HepG2 (cell line): Measurements from ENCODE around the gene ACOXL. TPM values are rescaled to one million over a fixed set of nuclear protein-coding genes. Genes with fewer than 3 reads are reported as not detected.
A peak's percentile ranks its signal among the peaks of the same experiment; 100 is the strongest.

Experiments used
- BHLHE40 ChIP-seq: IDR thresholded peaks from 2 replicates; pipeline ENCODE4 v1.6.1; 2011; ENCODE audit warnings: low read length, improper control_type of control experiment
- CCAR2 ChIP-seq: fragments of 200-400 bp; formaldehyde crosslinking; optimal IDR thresholded peaks from 2 replicates; pipeline ENCODE3; 2018; ENCODE audit warnings: low read depth, mild to moderate bottlenecking, low read length, moderate library complexity
- KDM3A ChIP-seq: IDR thresholded peaks from 2 replicates; pipeline ENCODE4 v1.6.1; 2018; ENCODE audit warnings: low read depth, missing compliant biosample characterization
- KDM5A ChIP-seq: fragments of 200-600 bp; sonication (generic); IDR thresholded peaks from 2 replicates; pipeline ENCODE4 v1.7.0; 2018; ENCODE audit warnings: antibody characterized with exemption, mild to moderate bottlenecking, low read length, borderline replicate concordance
- MAZ ChIP-seq, 2 experiments: sonication (generic) in 1 of 2; formaldehyde crosslinking in 1 of 2; IDR thresholded peaks; 2 replicates each; pipeline versions ENCODE4 v1.5.0 to v1.6.1; 2012 to 2020; ENCODE audit warnings: low read depth in 2 of 2, mild to moderate bottlenecking in 2 of 2, borderline replicate concordance in 1 of 2, improper control_type of control experiment in 1 of 2, low read length in 1 of 2, missing genetic modification reagents in 1 of 2, moderate library complexity in 1 of 2
- MTF1 ChIP-seq: sonication (generic); formaldehyde crosslinking; IDR thresholded peaks from 2 replicates; pipeline ENCODE4 v1.5.0; 2020; ENCODE audit warnings: missing genetic modification reagents
- PHB2 ChIP-seq: fragments of 450-650 bp; IDR thresholded peaks from 2 replicates; pipeline ENCODE4 v1.6.1; 2018; ENCODE audit not compliant: partially characterized antibody
- RBM39 ChIP-seq: fragments of 200-400 bp; formaldehyde crosslinking; IDR thresholded peaks from one replicate; pipeline ENCODE4 v1.6.1; 2018; ENCODE audit warnings: antibody characterized with exemption, mild to moderate bottlenecking, low read depth, low read length; ENCODE audit not compliant: poor library complexity, severe bottlenecking
- SKI ChIP-seq: fragments of 450-650 bp; IDR thresholded peaks from one replicate; pipeline ENCODE4 v1.6.1; 2018; ENCODE audit warnings: mild to moderate bottlenecking; ENCODE audit not compliant: partially characterized antibody
- ZKSCAN8 ChIP-seq: IDR thresholded peaks from 2 replicates; pipeline ENCODE4 v1.6.1; 2016; ENCODE audit warnings: borderline replicate concordance, missing genetic modification reagents, missing compliant biosample characterization
- ZNF337 ChIP-seq: sonication (generic); formaldehyde crosslinking; IDR thresholded peaks from 2 replicates; pipeline ENCODE4 v1.5.1; 2020; ENCODE audit warnings: missing genetic modification reagents, low read depth, mild to moderate bottlenecking, borderline replicate concordance
- ZNF484 ChIP-seq: sonication (generic); formaldehyde crosslinking; IDR thresholded peaks from 2 replicates; pipeline ENCODE4 v1.5.1; 2020; ENCODE audit warnings: mild to moderate bottlenecking, low read depth, missing genetic modification reagents, borderline replicate concordance
- polyA plus RNA-seq, 8 experiments: library from polyadenylated mRNA; depleted of rRNA in 3 of 8; stranded (reverse) in 7 of 8; unstranded in 1 of 8; fragments of >200 nt; fragmentation: Illumina TruSeq in 4 of 8; extraction: Trizol in 4 of 8; gene quantifications; 2 replicates each; pipeline versions ENCODE4 v1.2.1 to v1.2.3, GENCODE V29; 2011 to 2016; ENCODE audit warnings: low read depth in 4 of 8, missing spikeins in 1 of 8, mixed read lengths in 1 of 8; ENCODE audit not compliant: insufficient read depth in 1 of 8
- total RNA-seq, 5 experiments: library from RNA; depleted of rRNA; stranded (reverse); fragments of >200 nt; fragmentation: Illumina TruSeq; extraction: Trizol; gene quantifications; 2 replicates each; pipeline ENCODE4 v1.2.3, GENCODE V29; 2016; ENCODE audit warnings: low read depth in 1 of 5
- TF ChIP-seq, protein P1 (sequence below): sonication (generic); formaldehyde crosslinking; IDR thresholded peaks from 2 replicates; pipeline ENCODE4 v1.4.0; 2020; ENCODE audit warnings: mild to moderate bottlenecking, missing genetic modification reagents
- TF ChIP-seq, protein P2 (sequence below): sonication (generic); formaldehyde crosslinking; IDR thresholded peaks from 2 replicates; pipeline ENCODE4 v1.4.0; 2020; ENCODE audit warnings: missing genetic modification reagents
- TF ChIP-seq, protein P3 (sequence below): sonication (generic); formaldehyde crosslinking; IDR thresholded peaks from 2 replicates; pipeline ENCODE4 v1.4.0; 2020; ENCODE audit warnings: mild to moderate bottlenecking, missing genetic modification reagents
- TF ChIP-seq, protein P4 (sequence below): sonication (generic); formaldehyde crosslinking; IDR thresholded peaks from 2 replicates; pipeline ENCODE4 v1.9.0; 2021; ENCODE audit warnings: missing genetic modification reagents, mild to moderate bottlenecking, borderline replicate concordance

Gene ACOXL
- total and polyA plus RNA-seq, 2 of the 13 experiments (the other 11 are each of a cell fraction or from before 2014, with no cell fraction given) = not detected

DNA sequence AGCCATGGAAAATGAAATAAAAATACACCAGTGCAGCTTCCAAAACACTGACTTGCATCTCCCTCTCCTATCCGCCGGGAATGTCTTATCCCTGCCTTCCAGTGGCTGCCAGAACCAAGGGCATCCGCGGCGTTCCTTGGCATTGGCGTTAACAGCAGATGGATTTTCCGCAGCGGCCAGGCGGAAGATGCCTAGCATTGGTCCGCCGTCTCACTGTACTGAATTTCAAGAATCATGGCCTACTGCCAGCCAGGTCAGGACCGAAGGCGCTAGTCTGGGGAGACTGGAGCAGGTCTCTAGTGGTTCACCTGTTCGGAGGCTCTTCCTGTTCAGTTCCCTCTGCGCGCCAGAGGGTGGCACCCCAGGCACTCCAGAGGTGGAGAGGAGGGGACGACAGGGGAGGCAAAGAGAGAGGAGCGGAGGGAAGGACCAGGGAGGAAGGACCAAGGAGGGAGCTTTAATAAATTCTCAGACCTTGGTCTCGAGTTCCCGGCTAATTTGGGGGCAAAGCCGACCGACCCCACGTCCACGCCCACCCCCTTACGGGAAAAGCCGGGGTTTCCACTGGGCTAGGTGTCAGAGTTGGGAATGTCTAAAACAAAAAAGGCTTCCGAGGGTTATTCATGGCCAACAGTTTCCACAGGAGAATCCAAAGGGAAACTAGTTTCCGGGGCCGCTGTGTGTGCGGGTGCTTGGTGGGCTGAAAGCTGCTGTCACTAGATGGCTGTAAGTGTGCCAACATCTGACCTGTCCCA lies 384.6 kb downstream of the ACOXL start (continued):
- TF ChIP-seq, protein P1, sequence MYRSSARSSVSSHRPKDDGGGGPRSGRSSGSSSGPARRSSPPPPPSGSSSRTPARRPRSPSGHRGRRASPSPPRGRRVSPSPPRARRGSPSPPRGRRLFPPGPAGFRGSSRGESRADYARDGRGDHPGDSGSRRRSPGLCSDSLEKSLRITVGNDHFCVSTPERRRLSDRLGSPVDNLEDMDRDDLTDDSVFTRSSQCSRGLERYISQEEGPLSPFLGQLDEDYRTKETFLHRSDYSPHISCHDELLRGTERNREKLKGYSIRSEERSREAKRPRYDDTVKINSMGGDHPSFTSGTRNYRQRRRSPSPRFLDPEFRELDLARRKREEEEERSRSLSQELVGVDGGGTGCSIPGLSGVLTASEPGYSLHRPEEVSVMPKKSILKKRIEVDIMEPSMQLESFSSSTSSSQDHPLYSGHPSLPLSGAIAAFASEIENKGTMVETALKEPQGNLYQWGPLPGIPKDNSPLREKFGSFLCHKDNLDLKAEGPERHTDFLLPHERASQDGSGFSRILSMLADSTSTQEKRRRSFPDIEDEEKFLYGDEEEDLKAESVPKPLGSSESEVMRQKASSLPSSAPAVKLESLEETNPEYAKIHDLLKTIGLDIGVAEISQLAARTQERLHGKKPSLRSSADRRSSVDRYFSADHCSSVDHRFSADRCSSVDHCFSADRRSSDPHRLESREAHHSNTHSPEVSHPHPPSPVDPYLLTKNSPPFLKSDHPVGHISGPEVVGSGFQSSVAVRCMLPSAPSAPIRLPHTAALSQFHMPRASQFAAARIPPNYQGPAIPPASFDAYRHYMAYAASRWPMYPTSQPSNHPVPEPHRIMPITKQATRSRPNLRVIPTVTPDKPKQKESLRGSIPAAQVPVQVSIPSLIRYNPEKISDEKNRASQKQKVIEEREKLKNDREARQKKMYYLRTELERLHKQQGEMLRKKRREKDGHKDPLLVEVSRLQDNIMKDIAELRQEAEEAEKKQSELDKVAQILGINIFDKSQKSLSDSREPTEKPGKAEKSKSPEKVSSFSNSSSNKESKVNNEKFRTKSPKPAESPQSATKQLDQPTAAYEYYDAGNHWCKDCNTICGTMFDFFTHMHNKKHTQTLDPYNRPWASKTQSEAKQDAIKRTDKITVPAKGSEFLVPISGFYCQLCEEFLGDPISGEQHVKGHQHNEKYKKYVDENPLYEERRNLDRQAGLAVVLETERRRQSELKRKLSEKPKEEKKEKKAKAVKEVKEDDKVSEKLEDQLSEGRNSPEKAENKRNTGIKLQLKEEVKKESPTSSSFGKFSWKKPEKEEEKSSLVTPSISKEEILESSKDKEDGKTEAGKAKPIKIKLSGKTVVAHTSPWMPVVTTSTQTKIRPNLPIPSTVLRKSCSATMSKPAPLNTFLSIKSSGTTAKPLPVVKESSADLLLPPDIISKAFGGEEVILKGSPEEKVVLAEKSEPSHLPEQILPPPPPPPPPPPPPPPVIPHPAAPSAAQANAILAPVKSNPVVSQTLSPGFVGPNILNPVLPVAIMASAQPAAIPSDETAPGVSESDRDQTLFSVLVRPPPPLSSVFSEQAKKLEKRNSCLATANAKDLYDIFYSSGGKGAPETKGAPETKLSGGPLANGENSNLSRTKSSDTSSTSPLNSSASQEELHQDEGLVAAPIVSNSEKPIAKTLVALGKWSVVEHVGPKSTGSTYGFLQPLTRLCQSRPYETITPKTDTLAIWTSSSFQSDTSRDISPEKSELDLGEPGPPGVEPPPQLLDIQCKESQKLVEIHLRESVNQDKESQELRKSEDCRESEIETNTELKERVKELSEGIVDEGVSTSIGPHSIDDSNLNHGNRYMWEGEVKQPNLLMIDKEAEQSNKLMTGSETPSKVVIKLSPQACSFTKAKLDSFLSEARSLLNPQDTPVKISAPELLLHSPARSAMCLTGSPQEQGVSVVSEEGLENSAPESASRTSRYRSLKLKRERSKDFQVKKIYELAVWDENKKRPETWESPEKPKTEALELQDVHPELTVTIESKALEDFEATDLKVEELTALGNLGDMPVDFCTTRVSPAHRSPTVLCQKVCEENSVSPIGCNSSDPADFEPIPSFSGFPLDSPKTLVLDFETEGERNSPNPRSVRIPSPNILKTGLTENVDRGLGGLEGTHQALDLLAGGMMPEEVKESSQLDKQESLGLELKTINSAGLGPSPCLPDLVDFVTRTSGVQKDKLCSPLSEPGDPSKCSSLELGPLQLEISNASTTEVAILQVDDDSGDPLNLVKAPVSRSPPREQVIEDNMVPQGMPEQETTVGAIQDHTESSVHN (CRISPR knock-in tag) = no peak
- TF ChIP-seq KDM3A (CRISPR knock-in tag) = peak; percentile 88; the same call in 1 of the 2 replicates
- TF ChIP-seq MTF1 (CRISPR knock-in tag) = no peak
- no peak for TF ChIP-seq PHB2
- no peak for TF ChIP-seq ZNF484 (CRISPR knock-in tag)
- TF ChIP-seq, protein P2, sequence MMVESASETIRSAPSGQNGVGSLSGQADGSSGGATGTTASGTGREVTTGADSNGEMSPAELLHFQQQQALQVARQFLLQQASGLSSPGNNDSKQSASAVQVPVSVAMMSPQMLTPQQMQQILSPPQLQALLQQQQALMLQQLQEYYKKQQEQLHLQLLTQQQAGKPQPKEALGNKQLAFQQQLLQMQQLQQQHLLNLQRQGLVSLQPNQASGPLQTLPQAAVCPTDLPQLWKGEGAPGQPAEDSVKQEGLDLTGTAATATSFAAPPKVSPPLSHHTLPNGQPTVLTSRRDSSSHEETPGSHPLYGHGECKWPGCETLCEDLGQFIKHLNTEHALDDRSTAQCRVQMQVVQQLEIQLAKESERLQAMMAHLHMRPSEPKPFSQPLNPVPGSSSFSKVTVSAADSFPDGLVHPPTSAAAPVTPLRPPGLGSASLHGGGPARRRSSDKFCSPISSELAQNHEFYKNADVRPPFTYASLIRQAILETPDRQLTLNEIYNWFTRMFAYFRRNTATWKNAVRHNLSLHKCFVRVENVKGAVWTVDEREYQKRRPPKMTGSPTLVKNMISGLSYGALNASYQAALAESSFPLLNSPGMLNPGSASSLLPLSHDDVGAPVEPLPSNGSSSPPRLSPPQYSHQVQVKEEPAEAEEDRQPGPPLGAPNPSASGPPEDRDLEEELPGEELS (CRISPR knock-in tag) = 0 out of 2 replicates have a peak, but pooled peaks have one; percentile 16
- TF ChIP-seq, protein P3, sequence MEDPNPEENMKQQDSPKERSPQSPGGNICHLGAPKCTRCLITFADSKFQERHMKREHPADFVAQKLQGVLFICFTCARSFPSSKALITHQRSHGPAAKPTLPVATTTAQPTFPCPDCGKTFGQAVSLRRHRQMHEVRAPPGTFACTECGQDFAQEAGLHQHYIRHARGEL = no peak
- TF ChIP-seq ZKSCAN8 (CRISPR knock-in tag) = no peak
- no peak for TF ChIP-seq CCAR2
- no peak for TF ChIP-seq KDM5A
- TF ChIP-seq RBM39 = no peak
- no peak for TF ChIP-seq BHLHE40
- TF ChIP-seq, protein P4, sequence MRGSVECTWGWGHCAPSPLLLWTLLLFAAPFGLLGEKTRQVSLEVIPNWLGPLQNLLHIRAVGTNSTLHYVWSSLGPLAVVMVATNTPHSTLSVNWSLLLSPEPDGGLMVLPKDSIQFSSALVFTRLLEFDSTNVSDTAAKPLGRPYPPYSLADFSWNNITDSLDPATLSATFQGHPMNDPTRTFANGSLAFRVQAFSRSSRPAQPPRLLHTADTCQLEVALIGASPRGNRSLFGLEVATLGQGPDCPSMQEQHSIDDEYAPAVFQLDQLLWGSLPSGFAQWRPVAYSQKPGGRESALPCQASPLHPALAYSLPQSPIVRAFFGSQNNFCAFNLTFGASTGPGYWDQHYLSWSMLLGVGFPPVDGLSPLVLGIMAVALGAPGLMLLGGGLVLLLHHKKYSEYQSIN (CRISPR knock-in tag) = no peak
- no peak for TF ChIP-seq SKI
- peak; percentile 64; the same call in 1 of the 2 replicates for TF ChIP-seq MAZ (IDR thresholded peaks at IDR 0.05; ENCODE audit: borderline replicate concordance, low read depth, low read length)
- TF ChIP-seq MAZ (CRISPR knock-in tag; IDR thresholded peaks at IDR 0.05; ENCODE audit: low read depth) = peak; percentile 51; the same call in 1 of the 2 replicates
- TF ChIP-seq ZNF337 (CRISPR knock-in tag) = no peak
